Pancreas (tissue), 10 donors: ENCODE data around the gene THSD4. TPM values are rescaled to one million over a fixed set of nuclear protein-coding genes. Genes with fewer than 3 reads are reported as not detected.

Experiments
- ATAC-seq, 4 donors: fragments of 200-7000 bp; cut with Tn5 transposase; one replicate each; pipeline versions ENCODE4 v1.8.0 to v1.9.1; 2020; ENCODE audit warnings: mild to moderate bottlenecking in 4 of 4, moderate library complexity in 4 of 4
- DNase-seq, 6 donors: peaks; one replicate each; pipeline ENCODE4 v3.0.0-alpha.2; 2020
- FAIRE-seq: peaks from 2 replicates; lab custom pipeline; 2012; peaks lifted over from hg19 to GRCh38; lab: Jason Lieb, UNC
- H3K27ac ChIP-seq, 4 donors: fragments of 200-600 bp; sonication (generic); 1 replicate in 3 of 4; 2 replicates in 1 of 4; pipeline versions ENCODE4 v1.5.0 to v1.8.0; 2020
- H3K27me3 ChIP-seq, 4 donors: fragments of 200-600 bp; one replicate each; pipeline ENCODE4 v1.8.0; 2021
- H3K36me3 ChIP-seq, 3 donors: fragments of 200-600 bp; sonication (generic) in 1 of 3; one replicate each; pipeline versions ENCODE4 v1.5.0 to v1.8.0; 2020 to 2021
- H3K4me1 ChIP-seq, 3 donors: fragments of 200-600 bp; one replicate each; pipeline ENCODE4 v1.8.0; 2021
- H3K4me3 ChIP-seq, 4 donors: fragments of 200-600 bp; sonication (generic) in 2 of 4; one replicate each; pipeline versions ENCODE4 v1.5.0 to v1.8.0; 2020 to 2021
- H3K9me3 ChIP-seq, 4 donors: fragments of 200-600 bp; one replicate each; pipeline ENCODE4 v1.8.0; 2021
- WGBS, 2 donors: extraction: QIAGEN DNeasy Blood & Tissue Kit; methylation state at CpG; one replicate each; pipeline ENCODE4 v1.1.7; 2013; 5-methylcytosine and 5-hydroxymethylcytosine counted together
- intact Hi-C, 3 donors: fragments of 100-400 bp; cut with DNase I; formaldehyde crosslinking; loops; one replicate each; pipeline versions ENCODE4 v1.11.1 to v1.14.2; 2022
- polyA plus RNA-seq, 2 donors: library from polyadenylated mRNA; stranded (reverse); fragments of 200-250 nt; gene quantifications; one replicate each; pipeline ENCODE4 v1.2.3, GENCODE V29; 2013
- total RNA-seq, 6 donors: library from RNA; stranded (reverse); fragmentation: NEBNext Ultra II Directional in 4 of 6; extraction: Animal tissue kit (Norgen Biotek cat#: 25700) in 4 of 6; gene quantifications; one replicate each; pipeline versions ENCODE4 v1.2.1 to v1.2.4, GENCODE V29; 2021 to 2023
- TF ChIP-seq, protein P1 (sequence below), 4 donors: fragments of 200-600 bp; sonication (generic) in 3 of 4; IDR thresholded peaks; one replicate each; pipeline versions ENCODE4 v1.5.0 to v1.8.0; 2021; ENCODE audit warnings: antibody characterized with exemption in 4 of 4
- donor health status: healthy with polysubstance abuse.
- donor health status: DM: no; HTN: no; CAD: no; lungs with moderate emphysema.
- donor health status: DM: no; HTN: no; CAD: no.
- donor health status: control.
- donor health status: control.
- donor health status: Bipolar disorder and iron deficiency.
- donor health status: DM: yes; HTN: yes; CAD: no.
- donor health status: DM: no; HTN: no; CAD: no.
- donor health status: DM: no; HTN: no; CAD: no.
- donor health status: DM: yes; HTN: yes; CAD: no.

THSD4 gene
- total and polyA plus RNA-seq, 8 donors, result 6.0 to 17.8 (median 13.3) TPM

DNA sequence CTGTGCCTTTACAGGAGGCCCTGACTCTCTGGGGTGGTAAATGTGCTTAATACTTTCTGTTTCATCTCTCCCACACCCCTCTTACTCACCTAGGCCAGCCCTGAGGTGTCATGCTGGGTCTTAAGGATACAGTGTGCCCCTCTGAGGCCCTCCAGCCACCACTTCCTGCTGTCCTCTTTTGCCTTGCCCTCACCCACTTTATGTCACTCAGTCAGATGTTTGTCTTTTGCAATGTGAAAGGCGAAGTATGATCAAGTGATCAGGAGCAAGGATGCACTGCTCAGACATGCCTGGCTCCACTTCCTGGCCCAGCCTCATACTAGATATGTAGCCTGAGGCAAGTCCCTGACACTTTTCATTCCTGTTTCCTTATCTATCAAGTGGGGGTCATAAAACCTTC, 356.1 kb downstream of the THSD4 start:
- Histone ChIP-seq H3K36me3 (no peaks in the 10 kb centered on the region), H3K27ac (no peak overlapping the region), H3K9me3 (no peaks in the 10 kb centered on the region), H3K4me1 (no peaks in the 10 kb centered on the region), H3K4me3 (no peak overlapping the region), H3K27me3 (no peaks in the 10 kb centered on the region)
- ATAC-seq, result no peak
- intact Hi-C loops, result no loop called here
- FAIRE-seq, result no peak
- TF ChIP-seq, protein P1, sequence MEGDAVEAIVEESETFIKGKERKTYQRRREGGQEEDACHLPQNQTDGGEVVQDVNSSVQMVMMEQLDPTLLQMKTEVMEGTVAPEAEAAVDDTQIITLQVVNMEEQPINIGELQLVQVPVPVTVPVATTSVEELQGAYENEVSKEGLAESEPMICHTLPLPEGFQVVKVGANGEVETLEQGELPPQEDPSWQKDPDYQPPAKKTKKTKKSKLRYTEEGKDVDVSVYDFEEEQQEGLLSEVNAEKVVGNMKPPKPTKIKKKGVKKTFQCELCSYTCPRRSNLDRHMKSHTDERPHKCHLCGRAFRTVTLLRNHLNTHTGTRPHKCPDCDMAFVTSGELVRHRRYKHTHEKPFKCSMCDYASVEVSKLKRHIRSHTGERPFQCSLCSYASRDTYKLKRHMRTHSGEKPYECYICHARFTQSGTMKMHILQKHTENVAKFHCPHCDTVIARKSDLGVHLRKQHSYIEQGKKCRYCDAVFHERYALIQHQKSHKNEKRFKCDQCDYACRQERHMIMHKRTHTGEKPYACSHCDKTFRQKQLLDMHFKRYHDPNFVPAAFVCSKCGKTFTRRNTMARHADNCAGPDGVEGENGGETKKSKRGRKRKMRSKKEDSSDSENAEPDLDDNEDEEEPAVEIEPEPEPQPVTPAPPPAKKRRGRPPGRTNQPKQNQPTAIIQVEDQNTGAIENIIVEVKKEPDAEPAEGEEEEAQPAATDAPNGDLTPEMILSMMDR (IDR thresholded peaks at IDR 0.05), result no peak
- WGBS, 2 donors, result 92 to 93% methylated on average over 1 of the region's 1 CpG
- no peak for DNase-seq

DNA sequence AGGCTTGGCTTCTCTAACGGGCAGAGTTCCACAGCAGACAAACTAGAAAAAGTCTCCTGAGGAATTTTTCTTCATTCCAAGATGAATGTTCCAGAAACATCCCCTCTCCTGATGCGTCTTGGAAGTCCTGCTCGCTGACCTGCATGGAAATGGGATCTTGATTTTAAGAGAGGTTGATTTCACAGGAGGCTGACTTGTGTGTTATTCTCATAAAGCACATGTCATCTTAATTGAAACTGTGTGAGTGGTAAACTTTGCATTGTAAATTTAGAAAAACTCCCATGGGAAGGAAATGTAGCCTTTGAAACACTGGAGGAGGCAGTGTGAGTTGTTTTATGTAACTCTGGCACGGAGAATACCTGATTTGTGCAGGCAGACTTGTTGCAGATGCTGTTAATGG, 357.3 kb downstream of the THSD4 start:
- no peak for ATAC-seq
- TF ChIP-seq, protein P1 (IDR thresholded peaks at IDR 0.05), result no peak
- Histone ChIP-seq H3K36me3 (no peaks in the 10 kb centered on the region), H3K27me3 (no peaks in the 10 kb centered on the region), H3K9me3 (no peaks in the 10 kb centered on the region), H3K4me3 (no peak overlapping the region), H3K4me1 (no peaks in the 10 kb centered on the region), H3K27ac (no peak overlapping the region)
- intact Hi-C loops, result no loop called here
- no peak for FAIRE-seq
- 84 to 87% methylated on average over 4 of the region's 4 CpGs for WGBS, 2 donors
- DNase-seq, result no peak

DNA sequence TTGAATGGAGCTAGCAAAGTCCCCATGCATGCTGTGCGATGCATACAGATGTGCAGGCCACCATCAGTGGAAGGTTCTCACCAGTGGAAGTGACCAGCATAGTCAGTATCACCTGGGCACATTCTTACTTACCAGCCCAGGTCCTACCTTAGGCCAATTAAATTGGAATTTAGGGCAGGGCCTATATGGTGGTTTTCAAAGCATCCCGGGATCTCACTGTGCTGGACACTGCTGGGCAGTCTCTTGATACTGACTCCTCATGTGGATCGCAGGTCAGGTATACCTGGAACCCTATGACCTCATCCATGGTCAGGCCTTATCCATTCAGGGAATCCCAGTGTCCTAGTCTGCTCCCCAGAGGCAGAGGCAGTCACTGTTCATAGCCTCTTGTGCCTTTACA, 358.5 kb downstream of the THSD4 start:
- no peaks in the 10 kb centered on the region for H3K4me1 ChIP-seq

DNA sequence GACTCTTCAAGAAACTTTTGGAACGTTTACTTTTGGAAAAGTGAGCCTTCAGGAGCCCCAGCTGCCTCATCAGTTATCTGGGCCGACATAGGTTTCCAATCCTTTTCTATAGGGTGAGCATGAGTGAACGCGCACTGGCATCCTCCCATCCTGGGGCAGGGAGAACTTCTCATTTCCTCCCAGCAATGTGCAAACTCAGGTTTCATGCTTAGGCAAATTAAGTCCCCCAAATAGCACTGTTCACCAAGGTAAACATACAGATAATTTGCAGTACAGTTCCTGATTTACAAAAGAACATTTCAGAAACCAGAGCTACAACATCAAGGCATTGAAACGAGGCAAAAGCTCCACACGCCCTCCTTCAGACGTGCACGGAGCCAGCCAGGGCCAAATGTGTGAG, 361.6 kb downstream of the THSD4 start:
- Histone ChIP-seq H3K9me3 (no peaks in the 10 kb centered on the region), H3K27ac (no peak overlapping the region), H3K4me3 (no peak overlapping the region), H3K27me3 (no peaks in the 10 kb centered on the region), H3K36me3 (no peaks in the 10 kb centered on the region), H3K4me1 (no peaks in the 10 kb centered on the region)
- ATAC-seq (no peak), FAIRE-seq (no peak), DNase-seq (no peak)
- TF ChIP-seq, protein P1 (IDR thresholded peaks at IDR 0.05), result no peak
- intact Hi-C loops, result no loop called here
- WGBS, 2 donors, result 60 to 66% methylated on average over 8 of the region's 8 CpGs

More for the DNA sequence above, 358.5 kb downstream of the THSD4 start:
- WGBS, 2 donors, result 95 to 98% methylated on average over 3 of the region's 3 CpGs
- Histone ChIP-seq H3K4me3 (no peak overlapping the region), H3K27ac (no peak overlapping the region), H3K27me3 (no peaks in the 10 kb centered on the region), H3K9me3 (no peaks in the 10 kb centered on the region), H3K36me3 (no peaks in the 10 kb centered on the region)
- DNase-seq (no peak), ATAC-seq (no peak), FAIRE-seq (no peak)
- intact Hi-C loops, result no loop called here
- TF ChIP-seq, protein P1 (IDR thresholded peaks at IDR 0.05), result no peak

DNA sequence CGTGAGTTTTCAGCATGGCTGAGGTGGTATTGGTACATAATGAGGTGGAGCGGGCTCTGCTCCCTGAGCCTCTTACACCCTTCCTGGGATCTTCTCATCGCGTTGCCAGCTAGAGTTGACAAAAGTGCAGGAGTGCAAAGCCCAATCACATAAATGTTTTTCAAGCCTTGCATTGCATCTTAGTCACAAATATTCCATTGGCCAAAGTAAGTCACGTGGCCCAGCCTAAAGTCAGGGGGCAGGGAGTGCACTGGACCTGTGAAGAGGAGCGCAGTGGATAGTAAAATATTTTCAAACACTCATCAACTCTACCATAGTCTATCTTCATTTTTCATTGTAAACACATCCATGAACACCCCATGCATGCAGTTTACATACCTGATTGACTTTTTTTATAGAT, 365.3 kb downstream of the THSD4 start:
- TF ChIP-seq, protein P1 (IDR thresholded peaks at IDR 0.05), result no peak
- ATAC-seq, result no peak
- intact Hi-C loops, result no loop called here
- Histone ChIP-seq H3K4me1 (no peaks in the 10 kb centered on the region), H3K36me3 (no peaks in the 10 kb centered on the region), H3K27ac (no peak overlapping the region), H3K27me3 (no peaks in the 10 kb centered on the region), H3K4me3 (no peak overlapping the region), H3K9me3 (no peaks in the 10 kb centered on the region)
- FAIRE-seq, result no peak
- WGBS, 2 donors, result 67 to 71% methylated on average over 6 of the region's 6 CpGs
- DNase-seq, result no peak
